WI38 (cell line): ENCODE results near the gene CHML.

Experiments used
- H3K4me3 ChIP-seq: 2 replicates; pipeline ENCODE4 v1.5.1; 2011; ENCODE audit warnings: low read depth, mild to moderate bottlenecking, control low read depth, low read length
- TF ChIP-seq, protein P1 (sequence below): IDR thresholded peaks from 2 replicates; pipeline ENCODE4 v1.5.1; 2012; ENCODE audit warnings: low read depth, mild to moderate bottlenecking, control low read depth, low read length

Gene CHML

DNA sequence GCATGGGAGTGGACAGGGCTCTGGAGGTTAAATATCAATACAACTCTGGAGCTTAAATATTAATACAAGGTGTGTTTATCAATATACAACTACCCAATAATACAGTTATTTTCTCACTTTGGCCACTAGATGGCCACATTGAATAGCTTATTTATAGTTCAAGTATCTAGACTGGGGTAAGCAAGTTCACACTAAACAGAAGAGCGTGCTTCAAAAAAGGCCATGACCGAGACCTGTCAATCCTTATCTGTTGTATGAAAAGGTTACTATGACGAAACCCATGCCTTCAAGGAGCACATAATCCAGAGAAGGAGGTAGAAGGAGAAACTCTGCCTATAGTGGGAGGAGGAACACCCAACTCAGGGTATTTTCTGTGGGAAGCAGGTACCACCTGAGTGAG lies 29.1 kb downstream of the CHML start:
- TF ChIP-seq, protein P1, sequence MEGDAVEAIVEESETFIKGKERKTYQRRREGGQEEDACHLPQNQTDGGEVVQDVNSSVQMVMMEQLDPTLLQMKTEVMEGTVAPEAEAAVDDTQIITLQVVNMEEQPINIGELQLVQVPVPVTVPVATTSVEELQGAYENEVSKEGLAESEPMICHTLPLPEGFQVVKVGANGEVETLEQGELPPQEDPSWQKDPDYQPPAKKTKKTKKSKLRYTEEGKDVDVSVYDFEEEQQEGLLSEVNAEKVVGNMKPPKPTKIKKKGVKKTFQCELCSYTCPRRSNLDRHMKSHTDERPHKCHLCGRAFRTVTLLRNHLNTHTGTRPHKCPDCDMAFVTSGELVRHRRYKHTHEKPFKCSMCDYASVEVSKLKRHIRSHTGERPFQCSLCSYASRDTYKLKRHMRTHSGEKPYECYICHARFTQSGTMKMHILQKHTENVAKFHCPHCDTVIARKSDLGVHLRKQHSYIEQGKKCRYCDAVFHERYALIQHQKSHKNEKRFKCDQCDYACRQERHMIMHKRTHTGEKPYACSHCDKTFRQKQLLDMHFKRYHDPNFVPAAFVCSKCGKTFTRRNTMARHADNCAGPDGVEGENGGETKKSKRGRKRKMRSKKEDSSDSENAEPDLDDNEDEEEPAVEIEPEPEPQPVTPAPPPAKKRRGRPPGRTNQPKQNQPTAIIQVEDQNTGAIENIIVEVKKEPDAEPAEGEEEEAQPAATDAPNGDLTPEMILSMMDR, result peak; percentile 26; the same call in 1 of the 2 replicates
- H3K4me3 ChIP-seq, result no peak overlapping the region

GRCh38 chr1:241610056-241610815 lies 29.9 kb downstream of the CHML start:
- TF ChIP-seq, protein P1, result no peak
- H3K4me3 ChIP-seq, result no peak overlapping the region

DNA sequence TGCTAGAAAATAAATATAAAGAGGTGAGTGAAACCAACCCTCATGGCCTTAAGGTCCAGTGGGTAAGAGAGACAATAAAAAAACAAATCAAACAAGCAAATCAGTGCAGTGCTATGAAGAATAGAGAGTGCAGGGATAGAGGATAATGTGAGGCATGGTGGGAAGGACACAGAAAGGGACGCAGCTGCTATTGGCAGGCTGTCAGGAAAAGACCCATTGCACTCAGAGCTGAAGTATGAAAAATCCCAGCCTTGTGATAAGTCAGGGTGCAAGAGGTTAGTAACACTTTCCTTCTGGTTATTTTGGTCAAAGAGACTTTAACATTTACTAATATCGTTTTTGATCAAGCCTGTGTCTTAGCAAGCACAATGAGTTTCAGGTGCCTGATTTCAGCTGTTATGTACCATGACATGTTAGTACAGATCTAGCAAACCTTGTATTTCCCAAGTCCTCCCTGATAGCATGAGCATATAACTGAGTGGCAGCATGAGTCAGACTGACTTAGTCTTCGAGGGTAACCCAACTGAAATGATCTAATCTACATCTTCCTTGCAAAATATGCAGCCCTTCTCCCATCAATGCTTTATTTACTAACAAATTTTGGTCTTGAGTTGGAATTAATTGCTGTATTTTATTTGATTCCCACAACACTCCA lies 31.7 kb downstream of the CHML start:
- TF ChIP-seq, protein P1, result no peak
- H3K4me3 ChIP-seq, result no peak overlapping the region

GRCh38 chr1:241607497-241607896 lies 32.7 kb downstream of the CHML start:
- TF ChIP-seq, protein P1, result no peak

DNA sequence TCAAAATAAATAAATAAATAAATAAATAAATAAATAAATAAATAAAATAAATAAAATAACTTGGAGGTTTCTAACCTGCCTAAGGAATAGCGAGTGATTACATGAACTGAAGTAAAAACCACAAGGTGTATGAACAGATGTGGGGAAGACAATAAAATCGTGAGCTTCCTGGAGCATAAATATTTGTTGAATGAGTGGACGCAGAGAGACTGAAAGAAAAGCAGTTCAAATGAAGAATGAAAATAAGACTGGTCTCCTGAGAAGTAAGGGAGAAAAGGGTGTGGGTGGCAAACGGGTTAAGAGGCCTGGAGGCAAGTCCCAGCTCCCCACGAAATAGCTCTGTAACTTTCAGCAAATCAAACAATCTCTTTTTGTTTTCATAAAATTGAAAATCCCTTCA lies 33.6 kb downstream of the CHML start:
- TF ChIP-seq, protein P1, result no peak
- H3K4me3 ChIP-seq, result no peak overlapping the region

More at GRCh38 chr1:241607497-241607896, 32.7 kb downstream of the CHML start:
- no peak overlapping the region for H3K4me3 ChIP-seq

DNA sequence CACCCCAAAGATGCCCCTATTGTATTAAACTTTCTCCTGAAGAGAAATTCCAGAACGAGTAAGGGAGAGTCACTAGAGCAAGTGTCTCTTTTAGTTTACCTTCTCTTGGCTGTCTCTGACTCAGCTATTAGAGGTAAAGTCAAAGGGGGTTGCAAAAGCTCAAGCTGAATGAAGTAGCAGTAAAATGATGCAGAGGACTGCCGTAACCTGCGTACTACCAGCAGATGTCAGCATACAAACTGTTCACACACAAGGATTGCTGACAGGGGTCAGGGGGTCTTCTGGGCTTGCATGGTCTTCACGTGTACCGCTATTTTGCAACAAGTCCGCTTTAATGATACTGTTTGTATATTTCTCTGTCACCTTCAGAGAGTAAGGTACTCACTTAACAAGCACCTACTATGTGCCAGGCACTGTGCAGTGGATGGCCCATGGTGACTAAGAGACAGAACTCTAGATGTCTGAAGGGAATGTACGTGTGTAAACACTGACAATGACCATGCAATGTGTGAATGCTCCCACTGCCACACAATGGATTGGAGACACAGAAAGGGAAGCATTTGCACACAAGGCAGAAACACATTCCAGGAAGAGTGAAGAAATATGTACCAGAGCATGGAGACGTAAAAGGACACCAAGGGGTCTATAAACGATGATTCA lies 34.9 kb downstream of the CHML start:
- no peak overlapping the region for H3K4me3 ChIP-seq
- TF ChIP-seq, protein P1, result no peak

DNA sequence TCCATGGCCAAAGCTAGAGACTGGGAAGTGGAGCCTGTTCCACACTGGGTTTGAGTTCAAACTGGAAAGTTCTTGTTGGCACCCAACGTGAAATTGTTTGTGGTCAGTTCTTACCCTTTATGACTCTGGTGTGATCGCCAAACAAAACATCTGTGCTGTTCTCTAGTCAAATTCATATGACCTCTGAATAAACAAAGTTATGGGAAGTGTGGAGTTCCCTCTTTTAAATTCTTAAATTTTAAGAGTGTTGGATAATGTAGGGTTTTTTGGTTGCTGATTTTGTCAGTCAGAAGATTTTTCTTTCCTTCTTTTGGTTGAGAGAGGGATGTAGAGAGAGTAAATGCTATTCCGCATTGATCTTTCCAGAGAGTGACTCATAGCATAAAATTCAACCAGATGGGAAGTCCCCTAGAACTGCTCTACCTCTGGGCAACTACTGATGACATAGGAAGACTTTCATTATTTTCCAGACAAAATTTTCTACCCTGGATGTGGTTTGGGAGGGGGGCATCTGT lies 36.4 kb downstream of the CHML start:
- TF ChIP-seq, protein P1, result no peak
- H3K4me3 ChIP-seq, result no peak overlapping the region
